Measurements from ENCODE around the gene AQR.
"Not testable (repeated sequence)": the region's sequence is repeated elsewhere in the genome, so short reads cannot be mapped to it uniquely, and the experiment has no call there.

The AQR gene

GRCh38 chr15:34951993-34952392, 17.5 kb downstream of the AQR start:
- TF ChIP-seq REST (IDR thresholded peaks at IDR 0.05; ENCODE audit: insufficient replicate concordance, low read depth): no peak
- TF ChIP-seq GABPA (IDR thresholded peaks at IDR 0.05; ENCODE audit: low read depth): no peak
- no peak for TF ChIP-seq SPI1 (IDR thresholded peaks at IDR 0.05; ENCODE audit: borderline replicate concordance, low read depth)
- TF ChIP-seq POLR2AphosphoS5 (IDR thresholded peaks at IDR 0.05; ENCODE audit: low read depth): no peak
- TF ChIP-seq CTCF (IDR thresholded peaks at IDR 0.05; ENCODE audit: insufficient read depth, low read length): no peak
- Histone ChIP-seq H3K27ac (replicated peaks) (no peak overlapping the region), H3K4me3 (replicated peaks; ENCODE audit: insufficient read depth, low read length) (no peak overlapping the region), H3K27me3 (ENCODE audit: insufficient read depth, poor library complexity, severe bottlenecking) (no peaks in the 10 kb centered on the region)
- DNase-seq (ENCODE audit: low read depth in 1 of 2, low spot score in 1 of 2): no peak

- TF ChIP-seq SPI1 (IDR thresholded peaks at IDR 0.05; ENCODE audit: borderline replicate concordance, low read depth): no peak
- no peak for TF ChIP-seq GABPA (IDR thresholded peaks at IDR 0.05; ENCODE audit: low read depth)
- TF ChIP-seq POLR2AphosphoS5 (IDR thresholded peaks at IDR 0.05; ENCODE audit: low read depth): no peak
- TF ChIP-seq CTCF (IDR thresholded peaks at IDR 0.05; ENCODE audit: insufficient read depth, low read length): no peak
- TF ChIP-seq REST (IDR thresholded peaks at IDR 0.05; ENCODE audit: insufficient replicate concordance, low read depth): no peak
- no peaks in the 10 kb centered on the region for H3K27me3 ChIP-seq (ENCODE audit: insufficient read depth, poor library complexity, severe bottlenecking)
- no peak for DNase-seq (ENCODE audit: low read depth in 1 of 2, low spot score in 1 of 2)
- H3K27ac ChIP-seq (replicated peaks): no peak overlapping the region
- H3K4me3 ChIP-seq (replicated peaks; ENCODE audit: insufficient read depth, low read length): no peak overlapping the region
These were observed 24.6 kb downstream of the AQR start for GRCh38 chr15:34944936-34945335.

GRCh38 chr15:34943711-34944110, 25.8 kb downstream of the AQR start:
- no peak for DNase-seq (ENCODE audit: low read depth in 1 of 2, low spot score in 1 of 2)
- H3K27me3 ChIP-seq (ENCODE audit: insufficient read depth, poor library complexity, severe bottlenecking): no peaks in the 10 kb centered on the region
- TF ChIP-seq SPI1 (IDR thresholded peaks at IDR 0.05; ENCODE audit: borderline replicate concordance, low read depth) (no peak), CTCF (IDR thresholded peaks at IDR 0.05; ENCODE audit: insufficient read depth, low read length) (no peak), POLR2AphosphoS5 (IDR thresholded peaks at IDR 0.05; ENCODE audit: low read depth) (no peak), GABPA (IDR thresholded peaks at IDR 0.05; ENCODE audit: low read depth) (no peak), REST (IDR thresholded peaks at IDR 0.05; ENCODE audit: insufficient replicate concordance, low read depth) (no peak)
- H3K4me3 ChIP-seq (replicated peaks; ENCODE audit: insufficient read depth, low read length): no peak overlapping the region
- H3K27ac ChIP-seq (replicated peaks): no peak overlapping the region

GRCh38 chr15:34943264-34943663, 26.3 kb downstream of the AQR start:
- not testable (repeated sequence) for H3K27me3 ChIP-seq (ENCODE audit: insufficient read depth, poor library complexity, severe bottlenecking); H3K4me3 ChIP-seq (replicated peaks; ENCODE audit: insufficient read depth, low read length); DNase-seq (ENCODE audit: low read depth in 1 of 2, low spot score in 1 of 2); H3K27ac ChIP-seq (replicated peaks)

Data from HL-60 (cell line).